Measurements from ENCODE around the gene LRRC27.

LRRC27 gene

GRCh38 chr10:132425029-132425756 lies 93.2 kb downstream of the LRRC27 start:
- in situ Hi-C loops (cut with MboI; ENCODE audit: low pct_unique_long_range_greater_than_20kb, low sequenced_read_pairs, unreplicated experiment): no loop called here
- TF ChIP-seq CTCF (IDR thresholded peaks at IDR 0.05; ENCODE audit: extremely low read depth, insufficient read depth, missing control alignments): no peak

GRCh38 chr10:132425757-132426155 lies 93.8 kb downstream of the LRRC27 start:
- DNase-seq (ENCODE audit: low spot score): no peak
- TF ChIP-seq CTCF (IDR thresholded peaks at IDR 0.05; ENCODE audit: extremely low read depth, insufficient read depth, missing control alignments): no peak
- in situ Hi-C loops (cut with MboI; ENCODE audit: low pct_unique_long_range_greater_than_20kb, low sequenced_read_pairs, unreplicated experiment): no loop called here

More at GRCh38 chr10:132425029-132425756, 93.2 kb downstream of the LRRC27 start:
- DNase-seq (ENCODE audit: low spot score): no peak

GRCh38 chr10:132427006-132427771 lies 95.2 kb downstream of the LRRC27 start:
- in situ Hi-C loops (cut with MboI; ENCODE audit: low pct_unique_long_range_greater_than_20kb, low sequenced_read_pairs, unreplicated experiment): no loop called here
- TF ChIP-seq CTCF (IDR thresholded peaks at IDR 0.05; ENCODE audit: extremely low read depth, insufficient read depth, missing control alignments): no peak
- DNase-seq (ENCODE audit: low spot score): no peak

- in situ Hi-C loops (cut with MboI; ENCODE audit: low pct_unique_long_range_greater_than_20kb, low sequenced_read_pairs, unreplicated experiment): no loop called here
- no peak for TF ChIP-seq CTCF (IDR thresholded peaks at IDR 0.05; ENCODE audit: extremely low read depth, insufficient read depth, missing control alignments)
- DNase-seq (ENCODE audit: low spot score): no peak
These were observed 96.0 kb downstream of the LRRC27 start for GRCh38 chr10:132427939-132428367.

- no peak for TF ChIP-seq CTCF (IDR thresholded peaks at IDR 0.05; ENCODE audit: extremely low read depth, insufficient read depth, missing control alignments)
- in situ Hi-C loops (cut with MboI; ENCODE audit: low pct_unique_long_range_greater_than_20kb, low sequenced_read_pairs, unreplicated experiment): no loop called here
- no peak for DNase-seq (ENCODE audit: low spot score)
These were observed 96.5 kb downstream of the LRRC27 start for GRCh38 chr10:132428486-132428995.
